HEK293 (cell line): ENCODE measurements around the gene APC2.

Experiments
- CTCF ChIP-seq: fragments of 450-650 bp; formaldehyde crosslinking; IDR thresholded peaks from 2 replicates; pipeline ENCODE4 v1.5.1; 2016; ENCODE audit warnings: missing biosample characterization, missing genetic modification characterization
- ZBTB10 ChIP-seq: fragments of 450-650 bp; formaldehyde crosslinking; IDR thresholded peaks from 2 replicates; pipeline ENCODE4 v1.5.1; 2016; ENCODE audit warnings: missing biosample characterization, missing genetic modification characterization
- ZBTB26 ChIP-seq: fragments of 450-650 bp; formaldehyde crosslinking; optimal IDR thresholded peaks from 2 replicates; pipeline ENCODE3; 2016; ENCODE audit warnings: missing biosample characterization, mild to moderate bottlenecking, missing genetic modification characterization
- ZNF274 ChIP-seq, 2 experiments: fragments of 200-500 bp in 1 of 2; fragments of 450-650 bp in 1 of 2; sonication (Bioruptor generic) in 1 of 2; formaldehyde crosslinking in 1 of 2; IDR thresholded peaks; 2 replicates each; pipeline versions ENCODE4 v1.5.1 to v1.6.1; 2014 to 2016; ENCODE audit warnings: borderline replicate concordance in 1 of 2, inconsistent platforms in 1 of 2, low read length in 1 of 2, missing biosample characterization in 1 of 2, missing genetic modification characterization in 1 of 2
- ZNF335 ChIP-seq: fragments of 450-650 bp; formaldehyde crosslinking; conservative IDR thresholded peaks from 2 replicates; pipeline ENCODE4 v1.5.1; 2016; ENCODE audit warnings: missing biosample characterization, missing genetic modification characterization
- ZNF521 ChIP-seq: fragments of 450-650 bp; formaldehyde crosslinking; IDR thresholded peaks from 2 replicates; pipeline ENCODE4 v1.5.1; 2017; ENCODE audit warnings: missing biosample characterization, mild to moderate bottlenecking, missing genetic modification characterization

- no peak for TF ChIP-seq CTCF (tag by site-specific recombination)
- TF ChIP-seq ZNF521 (tag by site-specific recombination), result no peak
- no peak for TF ChIP-seq ZNF335 (tag by site-specific recombination)
- TF ChIP-seq ZNF274 (IDR thresholded peaks at IDR 0.05; ENCODE audit: low read length), result no peak
- no peak for TF ChIP-seq ZNF274 (tag by site-specific recombination; IDR thresholded peaks at IDR 0.05; ENCODE audit: borderline replicate concordance)
- no peak for TF ChIP-seq ZBTB10 (tag by site-specific recombination)
- TF ChIP-seq ZBTB26 (tag by site-specific recombination), result no peak
Observed at GRCh38 chr19:1420590-1420989, 29.3 kb upstream of the APC2 start.
